GM12874 (cell line): Measurements from ENCODE around the gene PSORS1C1.

Experiments
- CTCF ChIP-seq: IDR thresholded peaks from 2 replicates; pipeline ENCODE4 v1.5.1; 2011; ENCODE audit warnings: low read depth, mild to moderate bottlenecking, control low read depth, low read length, moderate library complexity; ENCODE audit not compliant: insufficient read depth

Gene PSORS1C1

GRCh38 chr6:31174378-31174777 is 59.8 kb downstream of the PSORS1C1 start:
- no peak for TF ChIP-seq CTCF

DNA sequence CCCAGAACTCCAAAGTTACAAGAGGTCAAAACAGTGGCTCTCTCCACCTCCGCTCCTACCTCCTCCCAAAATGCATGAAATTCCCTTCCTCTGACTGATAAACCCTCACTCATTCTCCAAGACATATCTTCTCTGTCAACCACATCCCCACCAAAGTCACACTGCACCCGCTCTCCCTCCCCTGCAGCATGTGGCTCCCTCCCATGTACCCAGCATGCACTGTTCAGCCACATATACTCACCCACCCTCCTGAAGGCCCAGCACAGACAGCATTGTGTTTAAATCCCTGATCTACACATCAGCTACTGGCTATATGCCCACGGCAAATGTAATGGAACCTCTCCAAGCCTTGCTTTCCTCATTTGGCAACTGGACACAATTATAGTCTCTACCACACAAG is 61.4 kb downstream of the PSORS1C1 start:
- no peak for TF ChIP-seq CTCF

DNA sequence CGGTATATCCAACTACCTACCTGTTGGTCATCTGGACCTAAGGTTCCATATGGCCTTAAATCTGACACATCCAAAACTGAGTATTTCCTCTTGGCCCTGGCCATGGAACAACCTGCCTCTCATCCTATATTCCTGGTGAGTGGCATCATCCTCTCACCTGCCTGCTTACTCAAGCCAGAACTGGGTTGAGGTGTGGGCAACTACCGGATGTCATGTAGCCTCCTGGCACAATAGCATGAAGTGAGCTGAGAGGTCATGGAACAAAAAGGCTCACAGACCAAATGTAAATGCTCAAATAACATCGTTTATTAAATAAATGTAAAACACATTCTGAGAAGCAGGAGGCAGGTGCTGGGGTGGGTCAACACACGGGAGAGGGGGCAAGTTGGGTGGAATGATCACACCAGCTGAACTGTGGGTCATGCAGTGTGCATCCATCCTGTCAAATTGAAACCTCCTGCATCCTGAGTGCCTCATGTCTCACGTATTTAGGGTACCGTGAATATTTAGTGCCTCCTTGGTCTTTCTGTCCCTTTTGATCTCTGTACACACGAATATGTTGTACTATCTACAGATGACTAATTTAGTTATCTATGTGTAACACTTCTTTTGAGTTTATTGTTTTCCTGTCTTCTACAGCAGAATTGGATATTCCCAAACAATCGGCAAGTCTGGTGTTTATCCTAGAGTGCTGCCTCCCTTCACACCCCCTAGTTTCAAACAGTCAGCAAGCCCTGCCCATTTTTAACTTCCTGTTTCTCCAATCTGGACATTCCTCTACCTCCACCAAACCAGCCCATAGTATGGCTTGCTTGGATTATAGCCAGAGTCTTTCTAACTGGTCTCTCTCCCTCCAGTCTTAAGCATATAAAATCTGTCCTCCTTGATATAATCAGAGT is 63.8 kb downstream of the PSORS1C1 start:
- no peak for TF ChIP-seq CTCF

DNA sequence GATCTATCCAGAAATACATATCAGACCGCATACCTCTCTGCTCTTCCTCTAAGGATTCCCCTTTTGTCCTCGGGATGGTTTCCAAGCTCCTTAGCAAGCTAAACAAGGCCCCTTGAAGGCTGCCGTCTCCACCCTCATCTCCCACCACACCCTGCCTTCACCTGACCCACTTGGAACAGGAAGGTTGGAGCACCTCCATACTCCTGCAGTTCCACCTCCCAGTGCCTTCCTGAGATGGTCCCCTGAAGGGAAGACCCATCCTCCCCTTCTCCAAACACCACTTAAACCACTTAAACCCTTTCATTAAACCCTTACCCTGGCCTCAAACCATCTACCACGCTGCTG is 64.4 kb downstream of the PSORS1C1 start:
- TF ChIP-seq CTCF, result no peak

DNA sequence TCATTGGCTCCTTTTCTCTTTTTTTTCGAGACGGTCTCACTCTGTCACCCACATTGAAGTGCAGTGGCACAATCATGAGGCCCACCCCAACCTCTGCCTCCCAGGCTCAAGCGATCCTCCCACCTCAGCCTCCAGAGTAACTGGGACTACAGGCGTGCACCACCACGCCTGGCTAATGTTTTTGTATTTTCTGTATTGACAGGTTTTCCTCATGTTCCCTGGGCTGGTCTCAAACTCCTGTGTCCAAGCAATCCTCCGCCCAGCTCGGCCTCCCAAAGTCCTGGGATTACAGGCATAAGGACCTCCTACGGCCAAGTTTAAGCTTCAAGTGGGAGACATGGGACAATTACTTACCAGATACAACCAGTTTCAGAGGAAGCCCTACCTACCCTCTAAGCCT is 65.3 kb downstream of the PSORS1C1 start:
- TF ChIP-seq CTCF, result no peak

DNA sequence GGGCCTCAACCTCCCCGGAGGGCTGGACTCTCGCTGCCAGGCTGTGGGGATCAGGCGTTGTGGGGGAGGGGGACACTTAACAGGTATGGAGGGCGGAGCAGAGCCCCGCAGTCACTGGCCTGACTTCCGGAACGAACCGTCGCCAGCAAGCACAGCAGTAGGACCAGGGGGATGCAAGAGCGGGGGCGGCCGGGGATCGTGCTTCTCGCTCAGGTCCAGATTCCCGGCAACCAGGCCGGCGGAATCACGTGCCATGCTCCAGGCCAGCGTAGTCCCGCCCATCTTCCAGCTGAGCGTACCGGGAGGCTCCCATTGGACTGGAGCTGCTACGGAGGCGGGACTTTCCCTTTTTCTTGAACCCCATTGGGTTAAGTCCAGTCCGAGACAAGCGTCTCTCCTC is 65.9 kb downstream of the PSORS1C1 start:
- no peak for TF ChIP-seq CTCF

- TF ChIP-seq CTCF, result no peak
Observed at GRCh38 chr6:31186052-31186734, 71.6 kb downstream of the PSORS1C1 start.
